CD4-positive, CD25-positive, alpha-beta regulatory T cell (primary cell): Measurements from ENCODE around the gene PET100. TPM values are rescaled to one million over a fixed set of nuclear protein-coding genes. Genes with fewer than 3 reads are reported as not detected.

Source experiments
- ATAC-seq, 2 donors: fragments of 150-1000 bp; cut with Tn5 transposase; one replicate each; pipeline ENCODE4 v1.10.0; 2021; ENCODE audit warnings: low read depth in 2 of 2, moderate number of reproducible peaks in 2 of 2, moderate library complexity in 1 of 2
- DNase-seq, 3 donors: peaks; one replicate each; pipeline versions ENCODE4 v3.0.0 to v3.0.0-alpha.2; 2012 to 2022; ENCODE audit warnings: mixed read lengths in 1 of 3
- H3K27ac ChIP-seq: one replicate; pipeline ENCODE4 v1.7.0; 2013; ENCODE audit warnings: mild to moderate bottlenecking, low read length; ENCODE audit not compliant: insufficient read depth, poor library complexity, severe bottlenecking
- H3K27me3 ChIP-seq: one replicate; pipeline ENCODE4 v1.7.0; 2013; ENCODE audit warnings: low read length; ENCODE audit not compliant: control insufficient read depth, insufficient read depth
- H3K36me3 ChIP-seq: one replicate; pipeline ENCODE4 v1.7.0; 2013; ENCODE audit warnings: mild to moderate bottlenecking, low read length, moderate library complexity; ENCODE audit not compliant: control insufficient read depth, insufficient read depth
- H3K4me1 ChIP-seq: 2 replicates; pipeline ENCODE4 v1.7.0; 2013; ENCODE audit warnings: mild to moderate bottlenecking, low read length; ENCODE audit not compliant: insufficient read depth, control insufficient read depth, poor library complexity, severe bottlenecking
- H3K4me3 ChIP-seq: one replicate; pipeline ENCODE4 v1.7.0; 2013; ENCODE audit warnings: low read depth, mild to moderate bottlenecking, low read length, moderate library complexity
- H3K9me3 ChIP-seq, 2 experiments: 1 replicate in 1 of 2; 2 replicates in 1 of 2; pipeline ENCODE4 v1.7.0; 2013; ENCODE audit warnings: low read length in 2 of 2, mild to moderate bottlenecking in 1 of 2, moderate library complexity in 1 of 2; ENCODE audit not compliant: control insufficient read depth in 2 of 2
- H3K27ac Mint-ChIP-seq, 3 donors: one replicate each; pipeline ENCODE4 v1.8.0; 2020 to 2022; ENCODE audit warnings: mild to moderate bottlenecking in 3 of 3, mixed read lengths in 3 of 3, moderate library complexity in 2 of 3
- H3K27me3 Mint-ChIP-seq: one replicate; pipeline ENCODE4 v1.8.0; 2022; ENCODE audit warnings: mild to moderate bottlenecking, mixed read lengths
- H3K36me3 Mint-ChIP-seq: one replicate; pipeline ENCODE4 v1.8.0; 2020; ENCODE audit warnings: mixed read lengths
- H3K4me1 Mint-ChIP-seq, 4 donors: one replicate each; pipeline ENCODE4 v1.8.0; 2020 to 2022; ENCODE audit warnings: mixed read lengths in 4 of 4, mild to moderate bottlenecking in 1 of 4
- H3K4me3 Mint-ChIP-seq, 4 donors: one replicate each; pipeline ENCODE4 v1.8.0; 2020 to 2022; ENCODE audit warnings: mild to moderate bottlenecking in 4 of 4, mixed read lengths in 4 of 4, moderate library complexity in 3 of 4
- H3K9me3 Mint-ChIP-seq, 7 donors: one replicate each; pipeline ENCODE4 v1.8.0; 2020 to 2022; ENCODE audit warnings: mixed read lengths in 7 of 7, mild to moderate bottlenecking in 3 of 7, moderate library complexity in 2 of 7
- polyA plus RNA-seq, 4 donors: library from polyadenylated mRNA; unstranded; fragments of 300-500 nt; fragmentation: Illumina TruSeq; gene quantifications; one replicate each; pipeline ENCODE4 v1.2.3, GENCODE V29; 2021
- total RNA-seq: library from RNA; stranded (reverse); gene quantifications from one replicate; pipeline ENCODE4 v1.2.3, GENCODE V29; 2022

PET100 gene
- total and polyA plus RNA-seq, 5 donors from 2014 or later, result 116 to 500 (median 298) TPM

DNA sequence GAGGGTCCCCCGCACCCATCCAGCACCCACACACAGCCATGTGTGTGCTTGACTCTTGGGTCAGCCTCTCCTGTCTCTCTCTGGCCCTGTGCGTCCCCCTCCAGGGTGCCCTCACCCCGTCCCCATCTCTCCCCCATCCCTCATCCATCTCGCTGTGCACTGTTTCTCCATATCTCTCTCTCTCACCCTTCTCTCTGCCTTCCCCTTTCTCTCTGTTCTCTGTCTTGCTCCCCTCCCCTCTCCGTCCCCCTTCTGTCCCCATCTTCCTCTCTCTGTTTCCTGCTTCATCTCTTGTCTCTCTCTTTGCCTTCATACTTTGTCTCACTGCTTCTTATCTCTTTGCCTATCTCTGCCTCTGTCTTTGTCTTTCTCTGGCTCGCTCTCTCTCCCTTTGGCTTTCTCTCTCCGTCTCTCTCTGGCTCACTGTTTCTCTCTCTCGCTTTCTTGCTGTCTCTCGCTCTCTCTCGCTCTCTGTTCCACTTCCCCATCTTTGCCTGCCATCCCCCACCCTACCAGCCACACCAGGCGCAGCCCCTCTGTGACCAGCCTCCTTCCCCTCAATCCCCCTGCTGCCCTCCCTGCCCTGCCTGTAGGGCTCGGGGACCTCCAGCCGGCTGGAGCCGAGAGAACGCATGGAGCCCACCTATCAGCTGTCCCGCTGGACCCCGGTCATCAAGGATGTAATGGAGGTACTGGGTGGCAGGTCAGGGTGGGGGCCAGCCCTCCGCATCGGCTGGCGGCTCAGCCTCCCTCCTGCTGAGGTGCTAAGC is 16.2 kb downstream of the PET100 start:
- H3K27me3 Mint-ChIP-seq, result no peaks in the 10 kb centered on the region

DNA sequence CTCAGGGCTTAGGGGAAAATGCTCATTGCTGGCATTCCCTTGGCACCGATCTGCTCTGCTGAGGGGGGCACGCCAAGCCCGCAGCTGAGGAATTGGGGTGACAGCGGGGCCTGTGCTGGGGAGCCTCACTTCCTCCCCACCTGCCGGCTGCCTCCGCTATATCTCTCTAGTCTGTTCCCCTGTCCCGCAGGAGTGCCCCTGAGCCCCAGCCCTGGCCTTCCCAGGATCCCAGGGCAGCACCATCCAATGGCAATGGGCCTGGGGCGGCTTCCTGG is 16.8 kb downstream of the PET100 start:
- no peak overlapping the region for H3K27ac Mint-ChIP-seq

More for the DNA sequence above, 16.2 kb downstream of the PET100 start:
- H3K9me3 Mint-ChIP-seq, result no peaks in the 10 kb centered on the region
- no peak overlapping the region for H3K4me3 Mint-ChIP-seq
- Histone ChIP-seq H3K36me3 (peaks cover 6% of the 10 kb centered on the region), H3K9me3 (no peaks in the 10 kb centered on the region), H3K27ac (no peak overlapping the region), H3K4me3 (no peak overlapping the region), H3K4me1 (no peaks in the 10 kb centered on the region), H3K27me3 (no peaks in the 10 kb centered on the region)
- peaks cover 0 to 4% (median 1%) of the 10 kb centered on the region in 4 donors for H3K4me1 Mint-ChIP-seq
- no peak for ATAC-seq
- no peak overlapping the region for H3K27ac Mint-ChIP-seq
- DNase-seq, result no peak
- H3K36me3 Mint-ChIP-seq, result peaks cover 8% of the 10 kb centered on the region

DNA sequence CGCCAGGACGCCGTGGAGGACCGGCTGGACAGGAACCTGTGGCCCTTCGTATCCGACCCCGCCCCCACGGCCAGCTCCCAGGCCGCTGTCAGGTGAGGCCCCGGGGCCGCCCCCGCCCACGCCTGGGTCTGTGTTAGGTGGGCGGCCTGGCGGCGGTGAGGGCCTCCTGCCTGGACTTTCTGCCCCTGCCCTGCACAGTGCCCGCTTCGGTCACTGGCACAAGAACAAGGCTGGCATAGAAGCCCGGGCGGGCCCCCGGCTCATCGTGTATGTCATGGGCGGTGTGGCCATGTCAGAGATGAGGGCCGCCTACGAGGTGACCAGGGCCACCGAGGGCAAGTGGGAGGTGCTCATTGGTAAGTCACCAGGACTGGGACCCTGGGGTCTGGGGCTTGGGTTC is 17.6 kb downstream of the PET100 start:
- H3K4me3 Mint-ChIP-seq, result no peak overlapping the region
- H3K27me3 ChIP-seq, result no peaks in the 10 kb centered on the region
- no peaks in the 10 kb centered on the region for H3K9me3 ChIP-seq
- H3K36me3 Mint-ChIP-seq, result peaks cover 8% of the 10 kb centered on the region
- H3K27ac Mint-ChIP-seq, result no peak overlapping the region
- H3K36me3 ChIP-seq, result peaks cover 6% of the 10 kb centered on the region
- peaks cover 5% of the 10 kb centered on the region for H3K27me3 Mint-ChIP-seq
- H3K4me1 ChIP-seq, result peaks cover 4% of the 10 kb centered on the region
- DNase-seq (no peak), ATAC-seq (no peak)
- no peak overlapping the region for H3K27ac ChIP-seq
- H3K4me3 ChIP-seq, result no peak overlapping the region
- no peaks in the 10 kb centered on the region for H3K9me3 Mint-ChIP-seq
- peaks cover 4 to 5% (median 5%) of the 10 kb centered on the region in 4 donors for H3K4me1 Mint-ChIP-seq

More for the DNA sequence above, 16.8 kb downstream of the PET100 start:
- DNase-seq (no peak), ATAC-seq (no peak)
- Histone ChIP-seq H3K27me3 (no peaks in the 10 kb centered on the region), H3K9me3 (no peaks in the 10 kb centered on the region), H3K27ac (no peak overlapping the region), H3K4me3 (no peak overlapping the region), H3K4me1 (no peaks in the 10 kb centered on the region), H3K36me3 (peaks cover 6% of the 10 kb centered on the region)
- Mint-ChIP-seq H3K4me1 (peaks cover 0 to 4% (median 1%) of the 10 kb centered on the region in 4 donors), H3K36me3 (peaks cover 8% of the 10 kb centered on the region), H3K27me3 (no peaks in the 10 kb centered on the region), H3K4me3 (no peak overlapping the region), H3K9me3 (no peaks in the 10 kb centered on the region)

DNA sequence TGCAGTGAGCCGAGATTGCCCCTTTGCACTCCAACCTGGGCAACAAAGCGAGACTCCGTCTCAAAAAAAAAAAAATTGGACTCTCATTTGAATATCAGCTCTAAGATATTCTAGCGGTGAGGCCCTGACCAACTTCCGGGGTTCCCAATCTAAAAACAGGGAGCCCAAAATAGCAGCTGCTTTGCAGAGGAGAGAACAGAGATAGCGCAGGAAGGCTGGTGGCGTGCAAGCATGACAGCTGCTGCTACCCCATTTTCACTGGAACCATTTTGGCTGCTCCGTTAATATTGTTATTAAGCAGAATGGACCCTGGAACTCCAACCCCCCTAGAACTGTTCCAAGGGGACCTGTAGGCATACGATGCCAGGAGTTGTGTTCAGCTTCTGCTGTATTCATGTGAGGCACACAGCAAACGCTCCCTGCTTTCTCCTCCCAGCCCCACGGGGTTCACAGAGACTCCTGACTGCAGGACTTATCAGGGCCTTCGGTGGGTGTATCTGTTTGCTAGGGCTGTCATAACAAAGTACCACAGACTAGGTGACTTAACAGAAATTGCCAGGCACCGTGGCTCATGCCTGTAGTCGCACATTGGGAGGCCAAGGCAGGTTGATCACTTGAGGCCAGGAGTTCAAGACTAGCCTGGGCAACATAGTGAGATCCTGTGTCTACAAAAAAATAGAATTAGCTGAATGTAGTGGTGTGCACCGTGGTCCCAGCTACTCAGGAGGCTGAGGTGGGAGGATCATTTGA is 18.8 kb downstream of the PET100 start:
- no peak for ATAC-seq
- no peak overlapping the region for H3K27ac Mint-ChIP-seq

DNA sequence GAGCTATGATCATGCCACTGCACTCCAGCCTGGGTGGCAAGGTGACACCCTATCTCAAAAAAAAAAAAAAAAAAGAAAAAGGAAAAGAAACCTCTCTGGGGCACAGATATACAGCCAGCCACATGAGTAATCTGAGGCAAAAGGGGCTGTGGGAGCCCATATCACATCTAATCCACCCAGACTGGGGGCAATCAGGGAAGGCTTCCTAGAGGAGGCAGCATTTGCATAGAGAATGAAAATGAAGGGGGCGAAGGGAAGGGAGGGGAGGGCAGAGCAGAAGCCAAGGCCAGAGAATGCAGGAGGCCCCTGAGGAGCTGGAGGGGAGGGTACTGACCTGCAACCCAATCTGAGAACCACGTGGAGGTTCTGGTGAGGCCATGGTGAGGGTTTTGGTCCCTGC is 20.6 kb downstream of the PET100 start:
- H3K27ac ChIP-seq, result no peak overlapping the region
- H3K4me3 Mint-ChIP-seq, result peak overlapping the region in 1 of 4 donors; percentile 41
- no peak for ATAC-seq

More for the DNA sequence above, 18.8 kb downstream of the PET100 start:
- Histone ChIP-seq H3K4me3 (no peak overlapping the region), H3K27ac (no peak overlapping the region), H3K9me3 (no peaks in the 10 kb centered on the region), H3K36me3 (peaks cover 6% of the 10 kb centered on the region), H3K4me1 (peaks cover 7% of the 10 kb centered on the region), H3K27me3 (no peaks in the 10 kb centered on the region)
- no peak for DNase-seq
- Mint-ChIP-seq H3K36me3 (peaks cover 8% of the 10 kb centered on the region), H3K27me3 (peaks cover 8% of the 10 kb centered on the region), H3K9me3 (no peaks in the 10 kb centered on the region), H3K4me3 (no peak overlapping the region), H3K4me1 (peaks cover 6 to 14% (median 10%) of the 10 kb centered on the region in 4 donors)

DNA sequence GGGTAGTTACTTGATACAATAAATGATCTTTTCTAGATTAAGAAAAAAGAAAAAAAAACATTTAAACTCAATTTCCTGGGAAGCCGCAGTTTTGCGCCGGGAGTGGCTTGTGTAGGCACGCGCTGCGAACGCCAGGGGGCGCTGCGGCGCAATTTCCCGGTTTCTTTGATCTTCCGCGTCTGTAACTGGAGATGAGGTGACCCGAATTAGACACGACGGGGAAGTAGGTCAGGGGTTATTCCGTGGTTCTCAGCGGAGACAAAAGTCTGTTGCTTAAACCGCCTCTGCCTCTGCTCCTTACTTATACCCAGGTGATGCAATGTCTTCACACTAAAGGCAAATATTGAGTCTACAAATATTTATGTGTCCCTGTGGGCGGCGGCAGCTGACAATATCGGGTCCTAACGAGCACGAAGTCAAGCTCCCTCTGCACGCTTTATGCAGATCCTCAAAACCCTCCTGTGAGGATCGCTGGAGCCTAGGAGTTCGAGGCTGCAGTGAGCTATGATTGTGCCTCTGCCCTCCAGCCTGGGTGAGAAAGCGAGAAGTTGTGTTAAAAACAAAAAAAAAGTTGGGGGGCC is 22.6 kb downstream of the PET100 start:
- H3K27me3 Mint-ChIP-seq, result peaks cover 8% of the 10 kb centered on the region
- H3K9me3 Mint-ChIP-seq, result no peaks in the 10 kb centered on the region
- Histone ChIP-seq H3K27me3 (no peaks in the 10 kb centered on the region), H3K27ac (peak overlapping the region; percentile 9), H3K36me3 (no peaks in the 10 kb centered on the region), H3K4me1 (peaks cover 9% of the 10 kb centered on the region), H3K9me3 (no peaks in the 10 kb centered on the region), H3K4me3 (peak overlapping the region; percentile 76)
- DNase-seq, result peak; percentile 77 to 85 (median 83)
- ATAC-seq, result peak; percentile 85 to 87
- H3K4me1 Mint-ChIP-seq, result peaks cover 6 to 17% (median 10%) of the 10 kb centered on the region in 4 donors
- peak overlapping the region; percentile 20 to 87 (median 82) for H3K4me3 Mint-ChIP-seq
- peak overlapping the region; percentile 33 to 84 (median 75) for H3K27ac Mint-ChIP-seq
- H3K36me3 Mint-ChIP-seq, result peaks cover 3% of the 10 kb centered on the region

More for the DNA sequence above, 20.6 kb downstream of the PET100 start:
- no peaks in the 10 kb centered on the region for H3K27me3 ChIP-seq
- DNase-seq, result no peak
- no peaks in the 10 kb centered on the region for H3K9me3 ChIP-seq
- H3K36me3 ChIP-seq, result peaks cover 3% of the 10 kb centered on the region
- Mint-ChIP-seq H3K27me3 (peaks cover 8% of the 10 kb centered on the region), H3K36me3 (peaks cover 8% of the 10 kb centered on the region), H3K4me1 (peaks cover 6 to 15% (median 10%) of the 10 kb centered on the region in 4 donors), H3K9me3 (no peaks in the 10 kb centered on the region), H3K27ac (no peak overlapping the region)
- H3K4me3 ChIP-seq, result no peak overlapping the region
- peaks cover 7% of the 10 kb centered on the region for H3K4me1 ChIP-seq

DNA sequence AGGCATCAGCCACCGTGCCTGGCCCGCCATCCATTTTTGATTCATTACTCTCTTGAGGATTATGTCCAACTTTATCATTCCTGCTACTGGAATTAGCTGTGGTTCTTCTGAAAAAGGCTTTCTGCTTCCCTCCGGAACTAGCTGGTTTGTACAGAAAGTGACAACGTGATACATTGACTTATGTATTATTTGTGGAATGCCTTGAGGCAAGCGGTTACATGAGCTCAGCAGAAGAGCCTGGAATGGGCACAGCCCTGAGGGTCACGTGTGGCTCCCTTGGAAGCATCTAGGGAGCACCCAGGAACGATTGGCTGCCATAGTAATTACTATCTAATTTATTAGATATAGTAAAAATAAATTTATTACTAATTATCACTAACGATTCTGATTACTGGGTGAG is 24.8 kb downstream of the PET100 start:
- DNase-seq, result no peak
- peaks cover 12 to 32% (median 22%) of the 10 kb centered on the region in 4 donors for H3K4me1 Mint-ChIP-seq
- peaks cover 8% of the 10 kb centered on the region for H3K27me3 Mint-ChIP-seq
- no peak overlapping the region for H3K27ac Mint-ChIP-seq
- H3K27me3 ChIP-seq, result no peaks in the 10 kb centered on the region
- H3K4me3 ChIP-seq, result no peak overlapping the region
- H3K9me3 Mint-ChIP-seq, result no peaks in the 10 kb centered on the region
- no peaks in the 10 kb centered on the region for H3K36me3 ChIP-seq
- H3K9me3 ChIP-seq, result no peaks in the 10 kb centered on the region
- H3K4me1 ChIP-seq, result peaks cover 20% of the 10 kb centered on the region
- no peak overlapping the region for H3K4me3 Mint-ChIP-seq
- no peaks in the 10 kb centered on the region for H3K36me3 Mint-ChIP-seq
- no peak overlapping the region for H3K27ac ChIP-seq
- ATAC-seq, result no peak
